IMR-90 (cell line): ENCODE data around the gene ITIH2. TPM values are rescaled to one million over a fixed set of nuclear protein-coding genes. Genes with fewer than 3 reads are reported as not detected.

Experiments
- ATAC-seq: fragments of 200-7000 bp; cut with Tn5 transposase; 2 replicates; pipeline ENCODE4 v1.9.1; 2020; ENCODE audit warnings: low read depth, mild to moderate bottlenecking, moderate library complexity
- BruUV-seq: library from RNA; stranded (reverse); fragments of 400-500 nt; replicated peaks from 2 replicates; lab custom pipeline; 2021; lab: Mats Ljungman, UMichigan
- CTCF ChIA-PET: fragments of 300-600 bp; formaldehyde crosslinking; extraction: SDS; loops from one replicate; lab custom pipeline; 2021; ENCODE audit warnings: antibody characterized with exemption; lab: Yijun Ruan, JAX
- POLR2A ChIA-PET: fragments of 300-600 bp; sonication (Branson Sonifier 250); formaldehyde crosslinking; loops from one replicate; lab custom pipeline; 2022; ENCODE audit warnings: antibody characterized with exemption; ENCODE audit not compliant: unreplicated experiment; lab: Charles Lee
- DNase-seq: peaks from one replicate; pipeline ENCODE4 v3.0.0; 2013
- H2AFZ ChIP-seq: replicated peaks from 2 replicates; pipeline ENCODE3; 2013; ENCODE audit warnings: low read length, mild to moderate bottlenecking; ENCODE audit not compliant: poor library complexity
- H2AK5ac ChIP-seq: 2 replicates; pipeline ENCODE4 v1.6.1; 2013; ENCODE audit warnings: low read depth, low read length, inconsistent platforms
- H2AK9ac ChIP-seq: replicated peaks from 2 replicates; pipeline ENCODE3; 2013; ENCODE audit warnings: mild to moderate bottlenecking, low read depth, low read length, moderate library complexity; ENCODE audit not compliant: poor library complexity
- H2BK120ac ChIP-seq: 2 replicates; pipeline ENCODE4 v1.6.1; 2013; ENCODE audit warnings: low read depth, low read length, inconsistent platforms
- H2BK15ac ChIP-seq: 3 replicates; pipeline ENCODE4 v1.6.1; 2013; ENCODE audit warnings: low read depth, low read length, inconsistent platforms
- H2BK20ac ChIP-seq: 2 replicates; pipeline ENCODE4 v1.6.1; 2013; ENCODE audit warnings: low read depth, mild to moderate bottlenecking, inconsistent platforms, low read length, moderate library complexity
- H2BK5ac ChIP-seq: 2 replicates; pipeline ENCODE4 v1.6.1; 2013; ENCODE audit warnings: mild to moderate bottlenecking, low read depth, low read length, inconsistent platforms; ENCODE audit not compliant: poor library complexity, severe bottlenecking
- H3K14ac ChIP-seq: replicated peaks from 2 replicates; pipeline ENCODE4 v1.6.1; 2013; ENCODE audit warnings: low read depth, low read length, inconsistent platforms
- H3K18ac ChIP-seq: 2 replicates; pipeline ENCODE4 v1.6.1; 2013; ENCODE audit warnings: low read depth, low read length, control low read depth
- H3K23ac ChIP-seq: 2 replicates; pipeline ENCODE4 v1.6.1; 2013; ENCODE audit warnings: low read depth, low read length, inconsistent platforms
- H3K27ac ChIP-seq: 2 replicates; pipeline ENCODE4 v1.5.1; 2013; ENCODE audit warnings: mild to moderate bottlenecking, control low read depth, low read length; ENCODE audit not compliant: insufficient read depth
- H3K27me3 ChIP-seq: 2 replicates; pipeline ENCODE4 v1.6.1; 2013; ENCODE audit warnings: low read length; ENCODE audit not compliant: control insufficient read depth, insufficient read depth
- H3K36me3 ChIP-seq: 2 replicates; pipeline ENCODE4 v1.6.1; 2013; ENCODE audit warnings: low read length, mixed read lengths; ENCODE audit not compliant: control insufficient read depth, insufficient read depth
- H3K4ac ChIP-seq: 2 replicates; pipeline ENCODE4 v1.6.1; 2013; ENCODE audit warnings: low read depth, low read length, inconsistent platforms
- H3K4me1 ChIP-seq: 2 replicates; pipeline ENCODE4 v1.6.1; 2013; ENCODE audit warnings: low read length, mixed read lengths; ENCODE audit not compliant: control insufficient read depth, insufficient read depth
- H3K4me2 ChIP-seq: 2 replicates; pipeline ENCODE4 v1.6.1; 2013; ENCODE audit warnings: low read depth, mild to moderate bottlenecking, control low read depth, low read length, moderate library complexity
- H3K4me3 ChIP-seq: 2 replicates; pipeline ENCODE4 v1.5.1; 2013; ENCODE audit warnings: low read depth, mild to moderate bottlenecking, control low read depth, low read length, moderate library complexity; ENCODE audit not compliant: insufficient read depth
- H3K56ac ChIP-seq: 2 replicates; pipeline ENCODE4 v1.6.1; 2013; ENCODE audit warnings: low read length, inconsistent platforms; ENCODE audit not compliant: insufficient read depth; ENCODE audit errors: extremely low read depth
- H3K79me1 ChIP-seq, 2 experiments: 2 replicates each; pipeline ENCODE4 v1.6.1; 2013; ENCODE audit warnings: low read length in 2 of 2, inconsistent platforms in 1 of 2, low read depth in 1 of 2
- H3K9ac ChIP-seq: 2 replicates; pipeline ENCODE4 v1.6.1; 2013; ENCODE audit warnings: low read depth, low read length, control low read depth
- H3K9me1 ChIP-seq: 2 replicates; pipeline ENCODE4 v1.6.1; 2013; ENCODE audit warnings: low read length, inconsistent platforms; ENCODE audit not compliant: insufficient read depth
- H3K9me3 ChIP-seq: 2 replicates; pipeline ENCODE4 v1.6.1; 2013; ENCODE audit warnings: low read length; ENCODE audit not compliant: control insufficient read depth, insufficient read depth
- H4K20me1 ChIP-seq: 2 replicates; pipeline ENCODE4 v1.6.1; 2013; ENCODE audit warnings: low read length, inconsistent platforms; ENCODE audit not compliant: insufficient read depth
- H4K5ac ChIP-seq: 2 replicates; pipeline ENCODE4 v1.6.1; 2013; ENCODE audit warnings: mild to moderate bottlenecking, low read depth, low read length, control low read depth
- H4K8ac ChIP-seq, 2 experiments: 2 replicates each; pipeline ENCODE4 v1.6.1; 2013; ENCODE audit warnings: low read depth in 2 of 2, low read length in 2 of 2, control low read depth in 1 of 2, inconsistent platforms in 1 of 2
- H4K91ac ChIP-seq: 2 replicates; pipeline ENCODE4 v1.6.1; 2013; ENCODE audit warnings: low read depth, low read length, inconsistent platforms; ENCODE audit not compliant: insufficient read depth
- BHLHE40 ChIP-seq: fragments of 150-350 bp; IDR thresholded peaks from 2 replicates; pipeline ENCODE4 v1.6.1; 2016; ENCODE audit warnings: mild to moderate bottlenecking, low read depth, low read length
- CEBPB ChIP-seq: IDR thresholded peaks from 2 replicates; pipeline ENCODE4 v1.6.1; 2012; ENCODE audit warnings: low read depth, low read length, improper control_type of control experiment
- CHD1 ChIP-seq: IDR thresholded peaks from 2 replicates; pipeline ENCODE4 v1.6.1; 2012; ENCODE audit warnings: low read depth, low read length, improper control_type of control experiment
- FOS ChIP-seq: fragments of 150-350 bp; IDR thresholded peaks from 2 replicates; pipeline ENCODE4 v1.6.1; 2016; ENCODE audit warnings: low read depth, low read length
- MAFK ChIP-seq: IDR thresholded peaks from 2 replicates; pipeline ENCODE4 v1.6.1; 2012; ENCODE audit warnings: low read depth, low read length, improper control_type of control experiment
- MXI1 ChIP-seq: IDR thresholded peaks from 2 replicates; pipeline ENCODE4 v1.6.1; 2012; ENCODE audit warnings: low read depth, mild to moderate bottlenecking, low read length, moderate library complexity, borderline replicate concordance
- NFE2L2 ChIP-seq: fragments of 150-350 bp; IDR thresholded peaks from 2 replicates; pipeline ENCODE4 v1.6.1; 2016; ENCODE audit warnings: low read depth, mild to moderate bottlenecking, low read length
- POLR2A ChIP-seq: IDR thresholded peaks from 2 replicates; pipeline ENCODE4 v1.6.1; 2012; ENCODE audit warnings: mild to moderate bottlenecking, low read depth, low read length
- RAD21 ChIP-seq: IDR thresholded peaks from 2 replicates; pipeline ENCODE4 v1.6.1; 2012; ENCODE audit warnings: low read length, improper control_type of control experiment
- RCOR1 ChIP-seq: IDR thresholded peaks from 2 replicates; pipeline ENCODE4 v1.6.1; 2012; ENCODE audit warnings: mild to moderate bottlenecking, low read length, improper control_type of control experiment; ENCODE audit not compliant: insufficient replicate concordance
- SMC3 ChIP-seq: fragments of 150-350 bp; IDR thresholded peaks from 2 replicates; pipeline ENCODE4 v1.6.1; 2016; ENCODE audit warnings: low read depth, mild to moderate bottlenecking, antibody characterized with exemption, low read length, moderate library complexity
- WGBS, 2 experiments: methylation state at CpG; one replicate each; pipeline versions ENCODE4 v1.1.5 to v1.1.7; 2013; ENCODE audit warnings: missing lambda C conversion rate in 2 of 2; ENCODE audit not compliant: insufficient read length in 1 of 2; ENCODE audit errors: extremely low coverage in 2 of 2; 5-methylcytosine and 5-hydroxymethylcytosine counted together
- dilution Hi-C: fragments of 300-500 bp; cut with HindIII; formaldehyde crosslinking; loops from one replicate; pipeline ENCODE4 v1.14.3; 2018; ENCODE audit warnings: low sequenced_read_pairs; ENCODE audit not compliant: unreplicated experiment
- in situ Hi-C: fragments of 300-500 bp; cut with MboI; formaldehyde crosslinking; loops from 3 replicates; pipeline ENCODE4 v1.14.3; 2019; ENCODE audit warnings: low sequenced_read_pairs, inconsistent platforms, mixed read lengths
- intact Hi-C: fragments of 100-400 bp; cut with micrococcal nuclease; formaldehyde crosslinking; loops from 2 replicates; pipeline ENCODE4 v1.10.0; 2022
- polyA plus RNA-seq, 3 experiments: library from polyadenylated mRNA; depleted of rRNA; stranded (reverse); fragments of >200 nt; gene quantifications; 2 replicates each; pipeline ENCODE4 v1.2.3, GENCODE V29; 2012; ENCODE audit warnings: low replicate concordance in 1 of 3
- total RNA-seq: library from RNA; depleted of rRNA; stranded (reverse); fragments of >200 nt; gene quantifications from 2 replicates; pipeline ENCODE4 v1.2.3, GENCODE V29; 2012
- TF ChIP-seq, protein P1 (sequence below): fragments of 150-350 bp; IDR thresholded peaks from 2 replicates; pipeline ENCODE4 v1.6.1; 2016; ENCODE audit warnings: low read depth, mild to moderate bottlenecking, low read length, moderate library complexity, borderline replicate concordance
- TF ChIP-seq, protein P2 (sequence below): conservative IDR thresholded peaks from 2 replicates; pipeline ENCODE4 v1.5.1; 2012; ENCODE audit warnings: mild to moderate bottlenecking, low read depth, low read length, improper control_type of control experiment
- TF ChIP-seq, protein P3 (sequence below): fragments of 150-350 bp; IDR thresholded peaks from 2 replicates; pipeline ENCODE4 v1.6.1; 2017; ENCODE audit warnings: mild to moderate bottlenecking, antibody characterized with exemption, low read length, low read depth

Gene ITIH2
- total and polyA plus RNA-seq, 2 of the 4 experiments (the other 2 are of a cell fraction), result not detected

DNA sequence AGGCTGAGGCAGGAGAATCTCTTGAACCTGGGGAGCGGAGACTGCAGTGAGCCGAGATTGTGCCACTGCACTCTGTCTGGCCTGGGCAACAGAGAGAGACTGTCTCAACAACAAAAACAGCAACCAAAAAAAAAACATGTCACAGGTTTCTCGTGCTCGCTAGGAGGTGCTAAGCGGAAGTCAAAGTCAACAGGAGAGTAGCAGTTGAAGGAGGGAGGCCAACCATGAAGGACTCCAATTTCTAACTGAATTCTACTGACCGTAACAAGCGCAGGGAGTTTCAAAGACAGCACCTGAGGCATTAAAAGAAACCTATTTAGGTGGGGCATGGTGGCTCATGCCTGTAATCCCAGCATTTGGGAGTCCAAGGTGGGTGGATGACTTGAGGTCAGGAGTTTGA is 65.3 kb downstream of the ITIH2 start:
- H2AK9ac ChIP-seq, result no peak overlapping the region
- H3K23ac ChIP-seq, result no peak overlapping the region
- no peak overlapping the region for H3K4me2 ChIP-seq
- dilution Hi-C loops, result no loop called here
- H4K5ac ChIP-seq, result no peak overlapping the region
- ATAC-seq (no peak), DNase-seq (no peak)
- H3K27me3 ChIP-seq, result no peaks in the 10 kb centered on the region
- no peak overlapping the region for H2AK5ac ChIP-seq
- no peak overlapping the region for H3K56ac ChIP-seq
- H3K36me3 ChIP-seq, result peaks cover 25% of the 10 kb centered on the region
- no peak for TF ChIP-seq BHLHE40
- no peak for TF ChIP-seq POLR2A
- TF ChIP-seq, protein P1, sequence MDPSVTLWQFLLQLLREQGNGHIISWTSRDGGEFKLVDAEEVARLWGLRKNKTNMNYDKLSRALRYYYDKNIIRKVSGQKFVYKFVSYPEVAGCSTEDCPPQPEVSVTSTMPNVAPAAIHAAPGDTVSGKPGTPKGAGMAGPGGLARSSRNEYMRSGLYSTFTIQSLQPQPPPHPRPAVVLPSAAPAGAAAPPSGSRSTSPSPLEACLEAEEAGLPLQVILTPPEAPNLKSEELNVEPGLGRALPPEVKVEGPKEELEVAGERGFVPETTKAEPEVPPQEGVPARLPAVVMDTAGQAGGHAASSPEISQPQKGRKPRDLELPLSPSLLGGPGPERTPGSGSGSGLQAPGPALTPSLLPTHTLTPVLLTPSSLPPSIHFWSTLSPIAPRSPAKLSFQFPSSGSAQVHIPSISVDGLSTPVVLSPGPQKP, result no peak
- TF ChIP-seq FOS, result no peak
- TF ChIP-seq CHD1, result no peak
- TF ChIP-seq MAFK, result no peak
- no peak for TF ChIP-seq MXI1
- no peak for TF ChIP-seq NFE2L2
- no peak for TF ChIP-seq SMC3
- TF ChIP-seq, protein P2, sequence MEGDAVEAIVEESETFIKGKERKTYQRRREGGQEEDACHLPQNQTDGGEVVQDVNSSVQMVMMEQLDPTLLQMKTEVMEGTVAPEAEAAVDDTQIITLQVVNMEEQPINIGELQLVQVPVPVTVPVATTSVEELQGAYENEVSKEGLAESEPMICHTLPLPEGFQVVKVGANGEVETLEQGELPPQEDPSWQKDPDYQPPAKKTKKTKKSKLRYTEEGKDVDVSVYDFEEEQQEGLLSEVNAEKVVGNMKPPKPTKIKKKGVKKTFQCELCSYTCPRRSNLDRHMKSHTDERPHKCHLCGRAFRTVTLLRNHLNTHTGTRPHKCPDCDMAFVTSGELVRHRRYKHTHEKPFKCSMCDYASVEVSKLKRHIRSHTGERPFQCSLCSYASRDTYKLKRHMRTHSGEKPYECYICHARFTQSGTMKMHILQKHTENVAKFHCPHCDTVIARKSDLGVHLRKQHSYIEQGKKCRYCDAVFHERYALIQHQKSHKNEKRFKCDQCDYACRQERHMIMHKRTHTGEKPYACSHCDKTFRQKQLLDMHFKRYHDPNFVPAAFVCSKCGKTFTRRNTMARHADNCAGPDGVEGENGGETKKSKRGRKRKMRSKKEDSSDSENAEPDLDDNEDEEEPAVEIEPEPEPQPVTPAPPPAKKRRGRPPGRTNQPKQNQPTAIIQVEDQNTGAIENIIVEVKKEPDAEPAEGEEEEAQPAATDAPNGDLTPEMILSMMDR, result no peak
- no peak for TF ChIP-seq RAD21
- TF ChIP-seq, protein P3, sequence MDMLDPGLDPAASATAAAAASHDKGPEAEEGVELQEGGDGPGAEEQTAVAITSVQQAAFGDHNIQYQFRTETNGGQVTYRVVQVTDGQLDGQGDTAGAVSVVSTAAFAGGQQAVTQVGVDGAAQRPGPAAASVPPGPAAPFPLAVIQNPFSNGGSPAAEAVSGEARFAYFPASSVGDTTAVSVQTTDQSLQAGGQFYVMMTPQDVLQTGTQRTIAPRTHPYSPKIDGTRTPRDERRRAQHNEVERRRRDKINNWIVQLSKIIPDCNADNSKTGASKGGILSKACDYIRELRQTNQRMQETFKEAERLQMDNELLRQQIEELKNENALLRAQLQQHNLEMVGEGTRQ, result no peak
- no peak for TF ChIP-seq RCOR1
- TF ChIP-seq CEBPB, result no peak
- H2AFZ ChIP-seq, result no peak overlapping the region
- no CpG with 5 or more reads among the region's 7 CpGs for WGBS, 2 experiments
- no peak overlapping the region for H2BK20ac ChIP-seq
- no peak overlapping the region for H3K4me3 ChIP-seq
- CTCF ChIA-PET, result no interaction called here
- H4K20me1 ChIP-seq, result peaks cover 7% of the 10 kb centered on the region; the same call in 1 of the 2 replicates
- no peak overlapping the region for H3K4ac ChIP-seq
- no peak overlapping the region for H2BK120ac ChIP-seq
- no peak overlapping the region for H3K14ac ChIP-seq
- H4K91ac ChIP-seq, result no peak overlapping the region
- H3K27ac ChIP-seq, result no peak overlapping the region
- BruUV-seq, result no TSS peak
- no peak overlapping the region for H2BK5ac ChIP-seq
- H3K79me1 ChIP-seq, result peaks cover 6 to 12% of the 10 kb centered on the region in 2 experiments; a peak in 3 of 4 replicates
- no peaks in the 10 kb centered on the region; the same call in 1 of the 2 replicates for H3K9me1 ChIP-seq
- H2BK15ac ChIP-seq, result no peak overlapping the region
- no peaks in the 10 kb centered on the region for H3K9me3 ChIP-seq
- no peak overlapping the region for H4K8ac ChIP-seq
- no peak overlapping the region for H3K9ac ChIP-seq
- 0 out of 2 replicates have a peak, but pooled peaks cover 1% of the 10 kb centered on the region for H3K4me1 ChIP-seq
- in situ Hi-C loops, result no loop called here
- intact Hi-C loops, result no loop called here
- H3K18ac ChIP-seq, result no peak overlapping the region
- POLR2A ChIA-PET, result interaction anchor here (0.6 kb wide), 2 partner anchors 8 to 223 kb away, joined by 3 to 5 read pairs; no protein-coding TSS in a partner anchor
